HG02610 (cell line): ENCODE data around the gene FASN.

Experiments used
- ATAC-seq: cut with Tn5 transposase; IDR thresholded peaks from one replicate; pipeline ENCODE4 v1.9.1; 2021; ENCODE audit warnings: mild to moderate bottlenecking, moderate library complexity; ENCODE audit not compliant: unreplicated experiment

The FASN gene

DNA sequence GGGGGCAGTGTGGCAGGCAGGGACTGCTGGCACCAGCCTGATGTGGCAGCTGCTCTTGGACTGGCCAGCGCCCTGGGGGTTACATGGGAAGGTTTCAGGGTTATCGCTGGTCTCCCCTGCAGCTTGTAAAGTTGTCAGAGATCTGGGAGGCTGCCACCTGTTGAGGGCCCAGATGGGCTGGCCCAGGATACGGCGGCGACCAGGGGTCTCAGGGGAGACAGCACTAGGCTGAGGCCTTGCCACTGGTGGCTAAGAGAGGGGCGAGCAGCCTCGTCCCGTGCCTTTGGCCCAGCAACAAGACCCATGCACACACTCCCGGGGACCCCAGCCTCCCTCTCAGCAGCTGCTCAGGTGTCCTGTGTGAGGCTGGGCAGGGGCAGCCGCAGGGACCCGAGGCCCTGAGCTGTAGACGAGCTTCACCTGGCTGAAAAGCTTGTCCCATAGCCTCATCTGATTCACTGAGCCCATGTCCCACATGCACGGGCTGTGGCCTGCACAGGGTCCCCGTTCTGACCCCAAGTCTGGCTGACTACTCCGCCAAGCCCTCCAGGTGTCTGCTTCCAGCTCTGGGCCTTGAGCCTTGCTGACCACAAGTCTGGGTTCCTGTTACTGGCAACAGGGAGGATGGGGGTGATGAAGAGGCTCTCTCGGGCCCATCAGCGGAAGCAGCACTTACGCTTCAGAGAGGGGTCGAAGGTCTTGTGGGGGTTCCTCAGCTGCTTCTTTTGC, 38.6 kb downstream of the FASN start:
- no peak for ATAC-seq

DNA sequence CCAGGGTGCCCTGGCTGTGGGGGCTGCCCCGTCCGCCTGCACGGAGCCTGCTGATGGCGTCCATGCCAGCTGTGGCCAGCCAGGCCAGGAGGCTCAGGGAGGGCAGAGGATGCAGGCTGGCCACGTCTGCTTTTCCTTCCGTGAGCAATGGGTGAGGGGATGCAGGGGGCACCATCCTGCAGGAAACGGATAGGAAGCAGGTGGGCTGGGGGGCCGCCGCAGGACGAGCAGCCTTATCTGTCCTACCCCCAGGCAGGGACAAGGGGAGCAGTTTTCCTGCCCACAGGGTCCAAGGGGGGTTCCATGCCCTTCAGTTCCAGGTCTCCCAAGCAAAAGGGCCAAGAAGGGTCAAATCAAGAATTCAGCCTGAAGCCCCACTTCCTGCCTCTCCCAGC, 39.2 kb downstream of the FASN start:
- ATAC-seq: no peak

DNA sequence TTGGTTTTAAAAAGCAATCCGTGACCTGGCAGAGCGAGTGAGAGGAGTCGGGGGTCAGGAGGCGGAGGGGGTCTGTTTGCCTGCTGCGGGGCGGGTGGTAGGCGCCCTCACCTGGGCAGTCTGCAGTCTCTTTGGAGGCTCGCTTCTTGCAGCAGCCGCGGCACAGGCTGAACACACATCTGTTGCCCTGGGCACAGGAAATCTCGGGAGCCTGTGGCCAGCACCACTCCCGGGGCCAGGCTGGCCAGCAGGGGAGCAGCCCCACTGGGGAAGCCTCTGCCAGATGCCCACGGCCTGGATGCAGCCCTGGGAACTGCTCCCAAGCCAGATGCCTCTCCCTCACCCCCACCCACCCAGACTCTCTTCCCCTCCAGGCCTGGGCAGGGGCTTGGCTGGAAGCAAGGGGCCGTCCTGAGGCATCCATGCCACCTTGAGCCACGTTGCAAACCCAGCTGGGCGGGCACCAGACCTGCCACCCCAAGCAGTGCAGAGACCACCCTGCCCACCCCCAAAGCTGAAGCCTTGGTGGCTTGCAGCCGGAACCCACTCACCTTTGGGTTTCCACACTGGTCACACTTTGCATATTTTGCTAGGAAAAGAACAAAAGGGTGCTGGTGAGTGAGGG, 39.7 kb downstream of the FASN start:
- no peak for ATAC-seq

DNA sequence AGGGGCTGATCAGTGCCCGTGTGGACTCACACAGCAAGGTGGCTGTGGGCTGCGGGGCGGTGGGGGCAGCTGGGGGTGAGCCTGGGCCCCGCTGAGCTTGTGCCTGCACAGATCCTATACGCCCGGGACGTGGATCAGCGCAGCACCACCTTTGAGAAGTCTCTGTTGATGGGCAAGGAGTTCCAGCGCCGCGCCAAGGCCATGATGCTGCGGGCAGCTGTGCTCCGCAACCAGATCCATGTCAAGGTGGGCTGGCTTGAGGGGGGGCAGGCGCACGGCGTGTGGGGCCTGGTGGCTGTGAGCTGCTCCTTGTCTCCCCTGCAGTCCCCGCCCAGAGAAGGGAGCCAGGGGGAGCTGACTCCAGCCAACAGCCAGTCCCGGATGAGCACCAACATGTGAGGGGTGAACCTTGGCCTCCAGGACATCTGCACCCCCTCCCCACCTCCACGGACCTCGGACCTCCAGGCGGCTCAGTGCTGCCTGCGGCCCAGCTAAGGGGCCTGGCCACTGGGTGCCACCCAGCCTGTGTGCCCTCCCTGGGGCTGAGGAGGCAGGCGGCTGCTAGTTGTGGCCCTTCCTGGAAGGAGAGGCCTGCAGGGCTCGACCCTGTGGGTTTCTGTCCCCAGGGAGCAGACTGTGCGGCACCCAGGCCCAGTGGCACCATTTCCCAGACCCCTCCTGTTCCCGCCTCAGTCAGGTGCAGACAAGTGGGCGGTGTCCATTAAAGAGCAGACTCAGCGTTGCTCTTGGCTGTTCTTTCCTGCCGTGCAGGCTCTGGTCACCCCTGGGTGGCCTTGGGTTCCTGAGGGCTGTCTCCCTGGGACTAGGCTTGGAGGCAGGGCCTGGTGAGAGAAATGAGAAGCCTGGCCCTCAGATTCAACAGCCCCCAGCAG, 41.1 kb downstream of the FASN start:
- no peak for ATAC-seq

DNA sequence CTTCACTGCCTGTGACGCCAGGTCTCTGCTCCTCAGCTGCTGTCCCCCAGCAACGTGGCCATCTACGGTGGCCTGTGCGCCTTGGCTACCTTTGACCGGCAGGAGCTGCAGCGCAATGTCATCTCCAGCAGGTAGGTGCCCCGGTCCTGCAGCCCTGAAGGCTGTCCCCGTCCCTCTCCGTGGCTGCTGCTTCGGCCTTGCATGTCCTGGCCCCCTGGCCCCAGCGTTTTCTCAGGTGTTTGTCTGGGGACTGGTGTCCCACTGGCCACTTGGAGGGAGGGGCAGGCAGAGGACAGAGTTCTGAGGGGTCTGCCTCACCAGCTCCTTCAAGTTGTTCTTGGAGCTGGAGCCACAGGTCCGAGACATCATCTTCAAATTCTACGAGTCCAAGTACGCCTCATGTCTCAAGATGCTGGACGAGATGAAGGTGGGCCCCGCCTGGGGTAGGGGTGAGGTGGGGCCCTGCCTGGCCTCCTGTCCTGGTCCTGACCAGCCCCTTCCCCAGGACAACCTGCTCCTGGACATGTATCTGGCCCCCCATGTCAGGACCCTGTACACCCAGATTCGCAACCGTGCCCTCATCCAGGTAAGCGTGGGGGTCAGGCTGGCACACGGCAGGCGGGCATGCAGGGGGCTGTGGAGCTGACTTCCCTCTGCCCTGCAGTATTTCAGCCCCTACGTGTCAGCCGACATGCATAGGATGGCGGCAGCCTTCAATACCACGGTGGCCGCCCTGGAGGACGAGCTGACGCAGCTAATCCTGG, 41.9 kb downstream of the FASN start:
- no peak for ATAC-seq

DNA sequence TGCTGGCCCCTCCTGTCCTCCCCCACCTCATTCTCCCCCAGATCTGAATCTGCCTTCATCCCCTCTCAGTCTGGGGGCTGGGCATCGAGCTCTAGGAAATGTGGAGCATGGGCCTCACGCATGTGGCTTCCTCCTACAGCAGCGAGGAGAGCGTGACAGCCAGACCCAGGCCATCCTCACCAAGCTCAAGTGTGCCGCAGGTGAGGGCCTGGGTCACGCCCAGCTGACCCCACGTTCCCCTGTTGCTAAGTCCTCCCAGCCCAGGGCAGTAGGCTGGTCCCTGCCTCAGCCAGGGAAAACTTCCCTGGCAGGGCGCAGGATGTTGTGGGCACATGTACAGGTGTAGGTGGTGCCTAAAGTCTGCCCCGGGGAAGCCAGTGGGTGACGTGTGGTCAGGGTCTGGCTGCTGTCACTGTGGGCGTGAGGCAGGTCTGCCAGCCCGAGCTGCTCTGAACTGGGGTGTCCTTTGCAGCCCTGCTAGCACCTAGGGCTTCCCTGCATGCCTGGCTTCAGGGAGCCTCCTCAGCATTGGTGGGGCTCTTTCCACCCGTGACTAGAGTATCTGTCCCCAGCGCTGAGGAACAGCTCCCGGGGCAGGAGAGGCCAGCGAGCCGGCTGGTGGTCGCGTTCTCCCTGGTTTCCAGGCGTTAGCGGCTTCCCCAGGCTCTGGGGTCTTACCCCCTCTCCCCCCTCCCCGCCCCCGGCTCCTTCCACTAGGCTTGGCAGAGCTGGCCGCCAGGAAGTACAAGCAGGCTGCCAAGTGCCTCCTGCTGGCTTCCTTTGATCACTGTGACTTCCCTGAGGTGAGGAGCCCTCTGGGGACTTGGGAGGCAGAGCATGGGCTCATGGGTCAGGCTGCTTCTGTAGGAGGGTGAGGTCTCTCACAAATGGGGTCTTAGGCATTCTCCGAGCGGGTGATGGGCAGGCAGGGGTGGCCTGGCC, 42.7 kb downstream of the FASN start:
- no peak for ATAC-seq

DNA sequence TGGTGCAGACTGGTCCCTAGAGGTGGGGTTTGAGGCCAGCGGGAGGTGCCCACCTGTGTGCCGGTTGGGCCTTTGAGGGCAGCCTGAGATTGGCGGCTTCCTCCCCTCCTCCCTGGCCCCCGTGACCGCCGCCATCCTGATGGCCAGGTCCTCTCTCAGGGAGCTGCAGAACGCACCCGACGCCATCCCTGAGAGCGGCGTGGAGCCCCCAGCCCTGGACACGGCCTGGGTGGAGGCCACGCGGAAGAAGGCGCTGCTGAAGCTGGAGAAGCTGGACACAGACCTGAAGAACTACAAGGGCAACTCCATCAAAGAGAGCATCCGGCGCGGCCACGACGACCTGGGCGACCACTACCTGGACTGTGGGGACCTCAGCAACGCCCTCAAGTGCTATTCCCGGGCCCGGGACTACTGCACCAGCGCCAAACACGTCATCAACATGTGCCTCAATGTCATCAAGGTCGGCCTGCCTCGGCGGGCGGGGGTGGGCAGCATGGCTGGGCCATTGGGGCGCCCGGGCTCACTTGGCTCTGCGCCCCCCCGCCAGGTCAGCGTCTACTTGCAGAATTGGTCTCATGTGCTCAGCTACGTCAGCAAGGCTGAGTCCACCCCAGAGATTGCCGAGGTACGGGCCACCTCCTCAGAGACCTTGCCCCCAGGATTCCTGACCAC, 43.5 kb downstream of the FASN start:
- no peak for ATAC-seq

DNA sequence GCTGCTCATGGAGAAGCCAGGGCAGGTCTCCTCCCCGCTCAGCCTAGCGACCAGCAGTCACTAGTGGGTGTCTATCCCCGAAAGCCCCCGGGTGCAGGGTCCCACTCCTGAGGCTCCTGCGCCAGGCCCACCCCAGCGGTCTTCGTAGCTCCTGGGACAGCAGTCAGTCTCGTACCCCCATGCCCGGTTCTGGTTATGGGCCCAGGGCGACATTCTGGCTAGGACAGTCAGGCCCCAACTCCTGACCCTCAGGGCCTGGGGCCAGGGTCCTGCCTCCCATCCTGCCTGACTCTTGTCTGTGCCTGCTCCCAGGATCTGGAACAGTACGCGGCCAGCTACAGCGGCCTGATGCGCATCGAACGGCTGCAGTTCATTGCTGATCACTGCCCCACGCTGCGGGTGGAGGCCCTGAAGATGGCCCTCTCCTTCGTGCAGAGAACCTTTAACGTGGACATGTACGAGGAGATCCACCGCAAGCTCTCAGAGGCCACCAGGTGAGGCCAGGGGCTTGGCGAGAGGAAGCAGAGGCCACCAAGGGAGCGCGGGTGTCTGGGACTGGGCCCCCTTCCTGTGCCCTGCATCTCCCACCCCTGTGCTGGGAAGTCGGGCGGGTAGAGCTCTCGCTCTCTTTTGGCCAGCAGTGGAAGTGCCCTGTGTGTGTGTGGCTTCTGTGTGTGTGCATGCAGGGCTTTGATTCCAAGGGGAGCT, 44.3 kb downstream of the FASN start:
- no peak for ATAC-seq

DNA sequence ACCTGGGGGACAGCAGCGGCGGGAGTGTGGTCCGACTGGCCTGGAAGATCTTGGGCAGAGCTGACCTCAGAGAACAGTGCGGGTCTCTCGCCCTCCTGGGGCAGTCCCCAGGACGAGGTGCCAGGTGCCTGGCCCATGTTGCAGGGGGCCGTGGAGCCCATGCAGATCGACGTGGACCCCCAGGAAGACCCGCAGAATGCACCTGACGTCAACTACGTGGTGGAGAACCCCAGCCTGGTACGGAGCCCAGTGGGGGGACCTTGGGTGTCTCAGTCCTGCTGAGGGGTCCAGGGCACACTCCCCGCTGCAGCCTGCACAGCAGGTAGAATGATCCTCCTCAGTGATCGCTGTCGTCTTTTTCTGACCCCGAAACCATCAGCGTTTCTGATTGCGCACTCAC, 44.9 kb downstream of the FASN start:
- ATAC-seq: no peak

DNA sequence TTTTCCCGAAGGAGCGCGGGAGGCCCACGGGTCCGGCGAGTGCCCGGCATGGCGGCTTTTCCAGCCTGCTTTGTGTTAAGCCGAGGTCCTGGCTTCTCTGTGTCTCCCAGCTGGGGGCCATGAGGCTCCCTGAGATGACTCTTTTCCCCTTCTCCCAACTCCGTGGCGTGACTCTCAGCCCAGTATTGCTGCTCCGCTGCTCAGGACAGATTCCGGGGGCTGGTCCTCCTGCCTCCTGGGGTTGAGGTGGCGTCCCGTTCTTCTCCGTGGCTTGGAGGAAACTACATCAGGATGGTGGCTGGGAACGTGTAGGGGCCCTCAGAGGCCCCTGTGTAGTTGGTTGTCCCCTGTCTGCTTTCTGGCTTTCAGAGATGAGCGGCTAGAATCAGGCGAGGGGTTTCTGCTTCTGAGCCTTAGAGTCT, 45.4 kb downstream of the FASN start:
- no peak for ATAC-seq

DNA sequence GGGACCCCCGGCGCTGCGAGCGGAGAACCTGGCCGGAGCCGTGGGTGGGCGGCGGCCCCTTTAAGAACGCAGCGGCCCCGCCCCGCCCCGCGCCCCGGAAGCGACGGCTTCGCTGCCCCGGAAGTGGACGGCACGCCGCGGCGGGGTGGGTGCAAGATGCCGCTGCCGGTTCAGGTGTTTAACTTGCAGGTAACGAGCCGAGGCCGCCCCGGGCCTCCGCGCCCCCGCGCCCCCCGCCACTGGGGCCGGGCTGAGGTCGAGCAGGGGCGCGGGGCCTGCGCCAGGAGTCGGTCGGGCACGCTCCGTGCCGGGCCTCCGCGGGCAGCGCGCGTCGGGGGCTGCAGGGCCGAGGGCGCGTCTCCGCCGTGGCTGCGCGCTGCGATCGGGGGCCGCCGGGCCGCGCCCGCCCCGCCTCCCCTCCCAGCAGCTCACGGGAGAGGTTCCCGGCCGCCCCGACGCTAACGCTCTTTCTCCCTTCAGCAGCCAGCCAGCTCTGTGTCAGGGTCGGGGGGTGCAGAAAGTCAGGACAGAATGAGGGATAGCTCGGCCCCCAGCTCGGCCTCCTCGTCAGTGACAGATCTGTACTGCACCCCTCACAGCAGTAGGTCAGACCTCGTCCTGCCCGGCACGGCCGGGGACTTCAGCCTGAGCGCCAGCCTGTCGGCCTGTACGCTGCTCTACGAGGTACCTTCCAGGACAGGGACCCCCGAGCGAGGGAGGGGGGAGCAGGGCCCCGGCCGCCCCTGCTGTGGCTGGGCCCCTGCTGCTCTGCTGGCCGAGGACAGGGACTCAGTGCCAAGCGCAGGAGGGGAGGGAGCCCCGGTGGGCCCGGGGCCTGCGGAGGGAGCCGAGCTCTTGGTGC, 46.0 kb downstream of the FASN start, which contains the start of the genes GPS1 and RFNG:
Gene GPS1, plus strand, starts transcription at position 123 of the 862 bp plus-strand sequence. Its CDS starts 34 bp downstream, at position 157.
Gene RFNG, minus strand, starts transcription at position 36 of the 862 bp plus-strand sequence. CDS start 45 bp downstream, outside the sequence.
- peak; percentile 47 for ATAC-seq

DNA sequence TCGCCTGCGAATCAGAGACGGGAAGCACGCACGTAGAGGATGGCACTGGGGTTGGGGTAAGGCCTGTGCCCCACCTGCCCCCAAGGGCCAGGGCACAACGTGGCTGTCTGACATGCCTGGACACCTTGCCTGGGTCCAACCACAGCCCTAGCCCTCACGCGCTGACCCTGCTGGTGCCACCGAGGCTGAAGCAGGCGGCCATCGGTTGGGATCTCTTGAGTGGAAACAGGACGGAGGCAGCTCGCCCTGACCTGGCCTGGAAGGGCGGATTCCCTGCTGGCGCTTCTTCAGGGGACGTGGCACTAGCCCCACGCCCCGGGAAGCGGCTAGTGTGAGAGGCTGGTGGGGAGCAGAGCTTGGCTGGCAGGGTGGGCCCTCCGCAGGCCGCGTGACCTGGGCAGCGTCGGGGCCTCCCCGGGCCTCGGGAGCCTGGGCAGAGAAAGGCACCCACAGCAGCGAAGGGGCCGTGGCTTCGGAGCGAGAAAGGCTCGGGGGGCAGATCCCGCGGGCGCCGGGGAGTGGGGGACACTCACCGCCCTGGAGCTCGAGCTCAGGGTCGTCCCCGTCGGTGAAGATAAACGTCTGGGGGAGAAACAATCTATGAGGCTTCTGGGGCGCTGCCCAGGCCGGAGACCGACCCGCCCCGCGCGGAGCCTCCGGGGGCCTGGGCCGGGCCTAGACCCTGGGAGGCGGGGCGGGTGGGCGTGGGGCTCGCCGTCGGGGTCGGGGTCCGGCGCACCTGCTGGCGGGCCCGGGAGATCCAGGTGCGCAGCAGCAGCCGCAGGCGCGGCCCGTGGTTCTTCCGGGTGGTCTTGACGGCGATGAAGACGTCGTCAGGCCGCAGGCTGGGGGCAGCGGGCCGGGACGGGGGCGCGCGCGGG, 47.0 kb downstream of the FASN start:
- ATAC-seq: no peak

DNA sequence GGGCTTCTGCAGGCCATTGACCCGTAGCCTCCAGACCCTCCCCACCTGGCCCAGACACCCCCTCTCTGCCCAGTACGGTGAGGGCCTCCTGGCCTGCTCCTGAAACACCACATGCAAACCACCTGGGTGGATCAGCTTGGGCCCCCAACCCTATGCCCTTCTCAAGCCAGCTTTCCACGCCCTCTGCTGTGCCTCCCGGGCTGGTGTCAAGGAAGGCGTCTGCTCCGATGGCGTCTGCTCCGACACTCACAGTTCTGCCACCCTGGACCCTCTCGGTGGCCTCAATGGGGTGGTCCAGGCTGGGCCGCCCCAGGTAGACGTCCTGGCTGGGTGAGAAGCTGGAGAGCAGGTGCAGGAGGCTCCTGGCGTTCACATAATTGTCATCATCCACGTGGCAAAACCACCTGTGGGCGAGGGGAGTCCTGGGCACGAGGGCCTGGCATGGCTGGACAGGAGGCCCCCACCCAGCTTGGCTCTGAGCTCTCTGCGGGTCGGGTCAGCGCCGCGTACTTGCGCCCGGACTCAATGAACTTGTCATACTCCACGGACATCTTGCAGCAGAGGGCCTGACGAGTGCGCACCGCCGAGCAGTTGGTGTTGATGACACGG, 47.8 kb downstream of the FASN start:
- ATAC-seq: no peak

DNA sequence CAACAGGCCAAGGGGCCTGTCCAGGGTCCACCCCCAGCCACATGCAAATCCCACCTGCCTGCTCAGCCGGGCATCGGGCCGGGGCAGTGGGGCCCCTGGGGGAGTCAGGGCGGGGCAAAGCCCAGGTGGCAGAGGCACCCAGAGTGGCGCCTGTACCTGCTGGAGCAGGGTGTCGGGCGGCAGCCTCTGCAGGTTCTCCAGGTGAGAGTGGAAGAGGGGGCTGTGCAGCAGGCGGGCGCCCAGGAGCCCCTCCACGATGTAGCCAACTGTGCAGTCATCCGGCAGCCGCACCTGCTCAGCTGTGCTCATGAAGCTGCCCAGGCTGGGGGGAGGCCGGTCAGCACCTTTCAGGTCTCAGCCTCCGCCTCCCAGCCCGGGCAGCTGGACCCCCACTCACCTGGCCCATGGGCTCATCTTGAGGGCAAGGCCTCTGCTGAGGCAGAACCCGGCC, 48.5 kb downstream of the FASN start:
- no peak for ATAC-seq

DNA sequence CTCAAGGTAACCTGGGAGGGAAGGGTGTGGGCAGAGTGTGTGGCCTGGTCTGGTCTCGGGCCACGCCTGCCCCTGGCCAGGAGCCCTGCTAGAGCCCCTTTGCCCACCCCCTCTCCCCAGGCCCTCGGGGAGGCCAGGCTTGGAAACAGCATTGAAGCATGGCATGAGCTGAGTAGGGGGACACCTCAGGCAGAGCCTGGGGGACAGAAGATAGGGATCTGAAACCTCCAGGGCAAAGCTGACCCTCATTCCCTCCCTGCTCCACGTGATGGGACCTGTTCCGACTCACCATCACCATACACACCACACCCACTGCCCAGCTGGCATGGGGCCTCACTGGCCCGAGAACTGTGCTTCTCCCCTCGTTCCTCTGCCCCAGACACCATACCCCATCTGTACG, 48.9 kb downstream of the FASN start:
- ATAC-seq: no peak

DNA sequence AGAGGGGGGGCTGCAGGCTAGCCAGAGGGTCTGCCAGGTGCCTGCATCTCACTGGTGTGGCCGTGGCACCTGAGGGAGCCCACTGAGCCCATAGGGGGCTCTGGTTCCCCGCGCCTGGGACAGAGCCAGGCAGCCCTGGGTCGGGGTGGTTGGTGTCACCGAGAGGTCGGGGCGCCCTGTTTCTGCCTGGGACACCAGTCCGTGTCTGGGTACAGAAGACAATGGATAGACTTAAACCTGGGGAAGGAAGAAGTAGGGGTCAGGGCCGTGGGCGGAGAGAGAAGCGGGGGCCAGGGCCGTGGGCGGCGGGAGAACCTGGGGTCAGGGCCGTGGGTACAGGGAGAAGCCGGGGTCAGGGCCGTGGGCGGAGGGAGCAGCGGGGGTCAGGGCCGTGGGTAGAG, 49.5 kb downstream of the FASN start:
- no peak for ATAC-seq
